ENCODE results near the gene SCN4A. TPM values are rescaled to one million over a fixed set of nuclear protein-coding genes. Genes with fewer than 3 reads are reported as not detected.
"Not testable (repeated sequence)": the region's sequence is repeated elsewhere in the genome, so short reads cannot be mapped to it uniquely, and the experiment has no call there.

Gene SCN4A
- total RNA-seq, 1 donor from 2014 or later = not detected

DNA sequence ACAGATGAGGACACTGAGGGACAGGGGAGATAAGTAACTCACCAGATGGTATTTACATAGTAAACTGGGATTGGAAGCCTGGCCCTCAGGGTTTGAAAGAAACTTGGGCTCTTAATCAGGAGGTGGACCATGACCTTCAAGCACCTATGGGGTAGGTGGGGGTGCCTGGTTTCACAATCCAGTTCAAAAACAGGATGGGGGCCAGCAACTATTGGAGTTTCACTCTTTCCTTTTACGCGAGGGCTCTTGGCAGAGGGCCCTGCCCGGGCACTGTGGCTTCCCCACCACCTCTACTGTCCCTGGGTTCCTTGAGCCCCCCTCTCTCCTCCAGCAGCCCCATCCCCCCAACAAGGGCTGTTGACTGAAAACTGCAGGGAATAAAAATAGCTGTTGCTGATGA lies 14.1 kb upstream of the SCN4A start:
- Mint-ChIP-seq H3K36me3 (ENCODE audit: unreplicated experiment) (no peaks in the 10 kb centered on the region), H3K27ac (ENCODE audit: unreplicated experiment) (no peak overlapping the region), H3K4me3 (ENCODE audit: unreplicated experiment) (no peak overlapping the region)

DNA sequence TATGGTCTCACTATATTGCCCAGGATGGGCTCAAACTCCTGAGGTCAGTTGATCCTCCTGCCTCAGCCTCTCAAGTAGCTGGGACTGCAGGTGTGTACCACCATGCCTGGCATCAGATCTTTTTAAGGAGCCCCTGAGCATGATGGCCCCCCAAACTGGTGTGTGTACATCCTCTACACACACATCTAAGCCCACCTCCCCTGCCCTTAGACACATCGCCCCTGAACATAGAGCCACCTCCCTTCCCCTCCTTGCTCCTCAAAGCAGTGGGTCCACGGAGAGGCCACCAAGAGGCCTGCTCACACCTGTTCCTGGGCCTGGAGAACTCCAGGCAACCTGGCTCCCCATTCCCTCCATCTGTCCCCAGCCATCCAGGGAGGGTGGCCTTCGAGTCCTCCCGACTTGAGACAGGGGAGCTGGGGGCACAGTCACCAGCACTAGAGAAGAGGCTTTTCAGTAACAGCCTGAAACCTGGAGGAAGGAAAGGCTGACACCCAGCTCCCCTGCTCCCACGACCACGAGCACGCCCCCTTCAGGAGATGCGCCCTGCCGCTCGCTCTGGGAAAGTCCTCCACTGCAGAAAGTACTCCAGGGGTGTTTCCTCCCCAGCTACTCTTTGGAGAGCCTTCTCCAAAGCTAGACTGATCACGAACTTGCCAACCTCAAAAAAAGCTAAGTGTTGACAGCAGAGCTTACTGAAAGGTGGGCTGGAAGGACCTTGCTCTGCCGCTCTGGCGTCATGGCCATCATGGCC lies 12.8 kb upstream of the SCN4A start:
- TF ChIP-seq, protein P1, sequence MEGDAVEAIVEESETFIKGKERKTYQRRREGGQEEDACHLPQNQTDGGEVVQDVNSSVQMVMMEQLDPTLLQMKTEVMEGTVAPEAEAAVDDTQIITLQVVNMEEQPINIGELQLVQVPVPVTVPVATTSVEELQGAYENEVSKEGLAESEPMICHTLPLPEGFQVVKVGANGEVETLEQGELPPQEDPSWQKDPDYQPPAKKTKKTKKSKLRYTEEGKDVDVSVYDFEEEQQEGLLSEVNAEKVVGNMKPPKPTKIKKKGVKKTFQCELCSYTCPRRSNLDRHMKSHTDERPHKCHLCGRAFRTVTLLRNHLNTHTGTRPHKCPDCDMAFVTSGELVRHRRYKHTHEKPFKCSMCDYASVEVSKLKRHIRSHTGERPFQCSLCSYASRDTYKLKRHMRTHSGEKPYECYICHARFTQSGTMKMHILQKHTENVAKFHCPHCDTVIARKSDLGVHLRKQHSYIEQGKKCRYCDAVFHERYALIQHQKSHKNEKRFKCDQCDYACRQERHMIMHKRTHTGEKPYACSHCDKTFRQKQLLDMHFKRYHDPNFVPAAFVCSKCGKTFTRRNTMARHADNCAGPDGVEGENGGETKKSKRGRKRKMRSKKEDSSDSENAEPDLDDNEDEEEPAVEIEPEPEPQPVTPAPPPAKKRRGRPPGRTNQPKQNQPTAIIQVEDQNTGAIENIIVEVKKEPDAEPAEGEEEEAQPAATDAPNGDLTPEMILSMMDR (IDR thresholded peaks at IDR 0.05) = no peak
- no peak overlapping the region for H3K4me3 Mint-ChIP-seq (ENCODE audit: unreplicated experiment)
- peaks cover 15% of the 10 kb centered on the region for H3K27me3 Mint-ChIP-seq (ENCODE audit: unreplicated experiment)
- DNase-seq (ENCODE audit: extremely low spot score, unreplicated experiment) = no peak
- H3K4me1 Mint-ChIP-seq (ENCODE audit: unreplicated experiment) = peaks cover 2% of the 10 kb centered on the region
- no peaks in the 10 kb centered on the region for H3K36me3 Mint-ChIP-seq (ENCODE audit: unreplicated experiment)
- peaks cover 13% of the 10 kb centered on the region for H3K9me3 Mint-ChIP-seq (ENCODE audit: unreplicated experiment)
- no peak overlapping the region for H3K27ac Mint-ChIP-seq (ENCODE audit: unreplicated experiment)

More for the DNA sequence above, 14.1 kb upstream of the SCN4A start:
- peaks cover 11% of the 10 kb centered on the region for H3K9me3 Mint-ChIP-seq (ENCODE audit: unreplicated experiment)
- peaks cover 2% of the 10 kb centered on the region for H3K4me1 Mint-ChIP-seq (ENCODE audit: unreplicated experiment)
- peaks cover 21% of the 10 kb centered on the region for H3K27me3 Mint-ChIP-seq (ENCODE audit: unreplicated experiment)
- TF ChIP-seq, protein P1 (IDR thresholded peaks at IDR 0.05) = no peak
- DNase-seq (ENCODE audit: extremely low spot score, unreplicated experiment) = no peak

DNA sequence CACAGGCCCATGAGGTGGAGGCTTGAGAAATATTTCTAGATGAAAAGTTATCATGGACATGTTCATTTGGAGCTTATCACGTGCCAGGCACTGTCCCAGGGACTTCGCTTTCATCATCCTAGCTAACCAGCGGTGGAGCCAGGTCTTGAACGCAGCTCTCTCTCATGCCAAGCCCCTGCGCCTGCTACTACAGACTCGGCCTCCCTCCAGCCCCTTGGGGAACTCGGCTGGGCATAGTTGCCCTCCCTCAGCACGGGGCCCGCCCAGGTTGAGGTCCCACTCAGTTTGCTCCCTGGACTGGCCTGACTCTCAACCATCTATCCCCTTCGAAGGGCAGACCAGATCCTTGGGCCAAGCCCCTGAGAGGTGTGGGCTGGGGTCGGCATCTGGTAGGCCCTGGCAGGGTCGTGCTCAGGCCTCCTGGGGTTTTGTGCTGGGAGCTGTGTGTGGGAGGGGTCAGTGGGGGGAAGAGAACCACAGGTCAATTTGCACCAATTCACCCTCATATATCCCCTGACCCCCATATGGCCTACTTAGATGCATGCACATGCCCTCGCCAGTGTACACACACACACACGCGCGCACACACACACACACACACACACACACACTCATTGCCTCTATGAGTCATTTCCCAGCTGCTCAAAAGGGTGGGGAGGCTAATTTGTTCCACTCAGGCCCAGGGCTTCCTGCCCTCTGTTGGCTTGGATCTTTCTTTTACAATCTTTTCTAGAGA lies 12.1 kb upstream of the SCN4A start:
- Mint-ChIP-seq H3K27me3 (ENCODE audit: unreplicated experiment) (peaks cover 10% of the 10 kb centered on the region), H3K4me3 (ENCODE audit: unreplicated experiment) (no peak overlapping the region), H3K36me3 (ENCODE audit: unreplicated experiment) (no peaks in the 10 kb centered on the region), H3K9me3 (ENCODE audit: unreplicated experiment) (peaks cover 13% of the 10 kb centered on the region), H3K4me1 (ENCODE audit: unreplicated experiment) (peaks cover 4% of the 10 kb centered on the region), H3K27ac (ENCODE audit: unreplicated experiment) (no peak overlapping the region)
- TF ChIP-seq, protein P1 (IDR thresholded peaks at IDR 0.05) = no peak
- DNase-seq (ENCODE audit: extremely low spot score, unreplicated experiment) = no peak

DNA sequence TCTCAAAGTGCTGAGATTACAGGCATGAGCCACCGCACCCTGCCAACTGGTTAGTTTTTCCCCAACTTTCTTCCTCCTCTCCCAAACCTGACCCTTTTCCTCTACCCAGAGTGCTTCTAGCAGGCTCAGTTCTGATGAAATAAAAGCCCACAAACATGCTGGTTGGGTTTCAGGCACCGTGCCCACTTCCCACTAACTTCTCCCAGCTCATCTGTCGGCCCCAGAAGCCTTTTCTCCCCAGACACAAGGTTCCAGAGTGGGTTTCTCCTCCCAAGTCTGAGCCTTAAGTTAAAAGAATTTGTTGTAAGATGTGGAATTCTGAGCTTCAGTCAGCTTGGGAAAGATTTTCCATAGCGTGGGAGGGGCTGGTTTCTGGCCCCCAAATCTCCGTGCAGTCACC lies 11.5 kb upstream of the SCN4A start:
- peaks cover 13% of the 10 kb centered on the region for H3K9me3 Mint-ChIP-seq (ENCODE audit: unreplicated experiment)
- H3K27me3 Mint-ChIP-seq (ENCODE audit: unreplicated experiment) = peaks cover 5% of the 10 kb centered on the region
- peaks cover 4% of the 10 kb centered on the region for H3K4me1 Mint-ChIP-seq (ENCODE audit: unreplicated experiment)
- DNase-seq (ENCODE audit: extremely low spot score, unreplicated experiment) = no peak
- TF ChIP-seq, protein P1 (IDR thresholded peaks at IDR 0.05) = no peak
- no peak overlapping the region for H3K4me3 Mint-ChIP-seq (ENCODE audit: unreplicated experiment)
- H3K36me3 Mint-ChIP-seq (ENCODE audit: unreplicated experiment) = no peaks in the 10 kb centered on the region
- H3K27ac Mint-ChIP-seq (ENCODE audit: unreplicated experiment) = no peak overlapping the region

DNA sequence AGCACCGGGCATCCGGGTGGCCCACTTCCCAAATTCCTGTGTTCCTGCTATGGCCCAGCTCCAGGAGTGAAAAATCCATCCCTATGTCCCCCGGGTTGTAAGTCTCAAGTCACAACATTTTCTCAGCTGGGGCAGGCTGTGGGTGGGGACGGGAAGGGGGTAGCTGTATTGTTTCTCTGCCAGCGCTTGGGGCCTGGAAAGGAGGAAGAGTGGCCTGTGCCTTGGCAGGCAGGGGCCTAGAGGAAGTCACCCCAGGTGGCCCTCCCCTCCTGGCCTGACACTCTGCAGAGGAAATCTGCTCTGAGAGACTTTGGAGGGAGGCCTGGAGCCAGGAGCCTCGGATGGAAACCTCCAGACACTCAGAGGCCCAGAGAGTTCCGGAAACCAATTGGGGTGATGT lies 10.6 kb upstream of the SCN4A start:
- Mint-ChIP-seq H3K27me3 (ENCODE audit: unreplicated experiment) (peaks cover 3% of the 10 kb centered on the region), H3K9me3 (ENCODE audit: unreplicated experiment) (peaks cover 13% of the 10 kb centered on the region), H3K4me1 (ENCODE audit: unreplicated experiment) (peaks cover 2% of the 10 kb centered on the region), H3K4me3 (ENCODE audit: unreplicated experiment) (no peak overlapping the region), H3K36me3 (ENCODE audit: unreplicated experiment) (no peaks in the 10 kb centered on the region), H3K27ac (ENCODE audit: unreplicated experiment) (no peak overlapping the region)
- DNase-seq (ENCODE audit: extremely low spot score, unreplicated experiment) = no peak
- TF ChIP-seq, protein P1 (IDR thresholded peaks at IDR 0.05) = no peak

DNA sequence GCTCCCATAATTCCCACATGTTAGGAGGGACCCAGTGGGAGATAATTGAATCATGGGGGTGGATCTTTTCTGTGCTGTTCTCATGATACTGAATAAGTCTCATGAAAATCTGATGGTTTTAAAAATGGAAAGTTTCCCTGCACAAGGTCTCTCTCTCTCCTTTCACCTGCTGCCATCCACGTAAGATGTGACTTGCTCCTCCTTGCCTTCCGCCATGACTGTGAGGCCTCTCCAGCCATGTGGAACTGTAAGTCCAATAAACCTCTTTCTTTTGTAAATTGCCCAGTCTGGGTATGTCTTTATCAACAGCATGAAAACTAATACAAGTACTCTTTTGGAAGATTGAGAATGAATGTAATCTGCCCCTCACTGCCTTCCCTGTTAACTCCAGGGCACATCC lies 9.9 kb upstream of the SCN4A start:
- H3K27ac Mint-ChIP-seq (ENCODE audit: unreplicated experiment) = not testable (repeated sequence)

More for the DNA sequence above, 9.9 kb upstream of the SCN4A start:
- not testable (repeated sequence) for H3K4me3 Mint-ChIP-seq (ENCODE audit: unreplicated experiment); H3K4me1 Mint-ChIP-seq (ENCODE audit: unreplicated experiment); H3K36me3 Mint-ChIP-seq (ENCODE audit: unreplicated experiment); H3K27me3 Mint-ChIP-seq (ENCODE audit: unreplicated experiment); DNase-seq (ENCODE audit: extremely low spot score, unreplicated experiment)
- peaks cover 13% of the 10 kb centered on the region for H3K9me3 Mint-ChIP-seq (ENCODE audit: unreplicated experiment)
